Stromal cell of bone marrow (primary cell): ENCODE results near the gene CAP1.
A peak's percentile ranks its signal among the peaks of the same experiment; 100 is the strongest.
"Not testable (repeated sequence)": the region's sequence is repeated elsewhere in the genome, so short reads cannot be mapped to it uniquely, and the experiment has no call there.

ENCODE experiments used
- DNase-seq: peaks from one replicate; pipeline ENCODE4 v3.0.0-alpha.2; 2012; ENCODE audit warnings: low read depth

Gene CAP1

DNA sequence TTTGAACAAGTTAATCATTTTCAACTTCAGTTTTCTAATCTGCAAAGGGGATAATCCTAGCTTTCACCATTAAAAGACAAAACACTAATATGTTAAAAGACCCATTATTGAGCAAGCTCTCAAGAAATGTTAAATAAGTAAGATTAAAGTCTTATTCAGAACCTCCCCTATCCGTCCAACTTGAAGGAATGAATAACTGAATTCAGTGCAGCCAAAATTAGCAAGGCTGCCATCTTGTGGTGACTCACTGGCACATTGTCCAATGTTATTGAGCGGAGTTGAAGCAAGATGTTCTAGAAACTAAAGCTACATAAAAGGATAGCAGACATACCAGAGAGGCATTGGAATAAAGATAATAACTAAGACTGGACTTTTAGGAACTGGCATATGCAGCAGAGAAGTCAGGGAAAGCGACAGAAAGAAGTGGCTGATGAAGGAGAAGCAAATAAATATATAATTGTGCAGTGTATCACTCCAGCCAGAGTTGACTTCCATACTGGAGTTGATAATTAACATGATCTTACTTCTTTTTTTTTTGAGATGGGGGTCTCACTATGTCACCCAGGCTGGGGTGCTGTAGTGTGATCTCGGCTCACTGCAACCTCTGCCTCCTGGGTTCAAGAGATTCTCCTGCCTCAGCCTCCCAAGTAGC is 8.2 kb upstream of the CAP1 start:
- DNase-seq, result peak; percentile 59

DNA sequence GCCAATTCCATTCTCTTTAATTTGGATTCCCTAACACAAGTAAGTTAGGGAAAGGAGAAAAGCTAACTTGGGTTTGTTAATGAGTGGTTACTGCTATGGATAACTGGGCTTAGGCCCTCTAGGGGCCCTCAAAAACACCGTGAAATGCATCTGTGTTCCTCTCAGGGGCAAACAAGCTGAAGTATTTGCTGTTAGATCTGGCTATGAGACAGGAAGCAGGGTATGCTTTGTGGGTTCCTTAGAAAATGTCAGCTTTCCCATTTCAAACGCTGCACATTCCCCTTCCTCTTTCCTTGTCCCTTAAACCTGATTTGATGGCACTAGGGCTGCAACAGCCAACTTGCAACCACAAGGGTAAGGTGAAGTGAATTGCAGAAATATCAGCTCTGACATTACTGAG is 5.7 kb upstream of the CAP1 start:
- DNase-seq, result no peak

DNA sequence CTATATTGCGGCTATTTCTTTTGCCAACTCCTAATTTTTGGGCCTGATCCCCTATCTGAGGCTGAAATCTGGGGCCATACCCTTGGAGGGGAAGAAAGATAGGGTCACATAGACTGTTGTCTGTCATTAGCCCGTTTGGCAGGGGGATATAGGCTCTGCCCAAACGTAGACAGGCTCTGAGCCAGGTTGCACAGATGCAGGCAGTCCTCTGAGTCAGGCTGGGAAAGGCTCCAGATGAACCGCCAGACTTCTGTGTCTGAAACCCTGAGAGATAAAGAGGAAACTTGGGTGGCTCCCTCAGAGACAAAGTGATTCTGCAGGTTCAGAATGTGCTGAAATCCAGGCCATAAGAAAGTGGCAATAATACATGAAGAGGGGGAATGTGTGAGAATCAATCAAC is 4.0 kb upstream of the CAP1 start:
- peak; percentile 62 for DNase-seq

DNA sequence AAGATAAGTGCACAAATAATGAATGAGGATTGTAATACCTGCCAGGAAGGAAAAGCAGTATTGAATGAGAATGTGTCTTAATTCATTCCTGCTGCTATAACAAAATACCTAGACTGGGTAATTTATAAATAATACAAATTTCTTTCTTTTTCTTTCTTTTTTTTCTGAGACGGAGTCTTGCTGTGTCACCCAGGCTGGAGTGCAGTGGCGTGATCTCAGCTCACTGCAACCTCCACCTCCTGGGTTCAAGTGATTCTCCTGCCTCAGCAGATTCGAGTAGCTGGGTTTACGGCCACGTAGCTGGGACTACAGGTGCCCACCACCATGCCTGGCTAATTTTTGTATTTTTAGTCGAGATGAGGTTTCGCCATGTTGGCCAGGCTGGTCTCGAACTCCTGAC is 3.3 kb upstream of the CAP1 start:
- DNase-seq, result not testable (repeated sequence)

DNA sequence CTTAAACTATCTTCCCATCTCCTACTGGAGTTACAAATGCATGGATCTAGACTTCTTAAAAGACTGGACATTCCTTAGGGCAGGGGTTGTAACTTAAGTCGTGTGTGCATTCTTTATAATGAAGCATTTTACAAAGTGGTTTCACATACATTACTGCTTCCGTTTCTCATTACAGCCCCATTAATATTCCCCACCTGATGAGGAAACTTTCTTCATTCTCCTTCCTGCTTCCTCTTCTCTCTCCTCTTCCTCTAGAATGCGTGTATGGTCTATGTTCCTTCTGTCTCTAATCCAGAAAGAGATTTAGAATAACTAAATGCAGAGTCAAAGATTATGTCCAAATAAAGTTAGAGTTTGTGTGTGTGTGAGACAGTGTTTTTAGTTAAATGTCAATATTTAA is 1.8 kb upstream of the CAP1 start:
- DNase-seq, result no peak

DNA sequence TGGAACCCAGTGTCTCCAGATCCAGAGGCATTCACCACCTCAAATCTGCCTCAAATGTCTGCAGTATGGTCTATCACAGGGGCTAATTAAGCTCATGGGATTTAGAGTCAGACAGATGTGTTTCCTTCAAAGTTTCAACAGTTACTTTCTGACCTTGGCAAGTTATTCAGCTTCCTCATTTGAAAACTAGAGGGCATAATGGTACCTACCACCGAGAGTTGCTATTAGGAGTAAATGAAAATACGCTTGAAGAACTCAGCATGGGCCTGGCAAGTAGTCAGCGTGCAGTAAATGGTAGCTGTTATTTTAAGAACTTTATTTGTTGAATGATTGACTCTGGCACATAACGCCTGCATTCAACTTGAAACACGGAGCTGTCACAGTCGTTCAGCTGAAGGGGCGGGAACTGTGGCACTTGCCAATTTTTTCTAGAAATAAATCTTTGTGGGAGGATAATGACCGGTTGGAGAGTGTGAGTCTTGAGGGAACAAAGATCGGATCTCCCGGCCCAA is 1.2 kb upstream of the CAP1 start:
- peak; percentile 31 for DNase-seq

DNA sequence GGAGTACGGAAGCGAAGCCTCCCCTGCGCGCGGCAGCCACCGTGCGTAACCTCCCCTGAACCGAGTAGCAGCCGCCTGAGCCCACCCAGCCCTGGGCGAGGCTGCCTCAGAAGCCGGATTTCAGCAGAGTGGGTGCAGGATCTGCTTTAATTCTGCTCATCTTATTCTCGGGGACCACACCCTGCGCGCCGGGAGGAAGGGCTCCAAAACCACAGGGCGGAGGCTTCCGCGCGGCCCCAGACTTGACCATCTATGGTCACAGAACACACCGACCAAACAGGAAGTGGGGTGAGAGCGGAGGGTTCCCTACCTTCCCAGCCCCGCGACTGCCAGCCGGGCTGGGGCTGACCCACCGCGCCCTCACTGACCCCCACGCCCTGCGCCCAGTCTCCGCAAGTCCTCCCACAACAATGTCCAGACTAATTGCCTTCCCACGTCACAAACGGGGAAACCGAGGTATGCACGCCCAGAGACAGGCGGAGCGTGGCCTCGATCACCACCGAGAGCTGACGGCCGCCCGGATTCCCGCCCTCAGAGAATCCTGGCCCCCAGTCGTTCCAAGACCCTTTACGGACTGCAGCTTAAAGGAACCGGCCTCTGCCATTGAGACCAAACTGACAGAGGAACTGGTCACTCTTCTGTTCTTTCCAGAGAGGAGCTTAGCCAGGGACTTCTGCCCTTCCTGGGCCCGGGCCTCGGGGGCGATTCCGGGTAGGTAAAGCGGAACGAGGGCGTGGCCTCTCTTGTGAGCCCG is 595 bp upstream of the CAP1 start:
- peak; percentile 72 for DNase-seq

DNA sequence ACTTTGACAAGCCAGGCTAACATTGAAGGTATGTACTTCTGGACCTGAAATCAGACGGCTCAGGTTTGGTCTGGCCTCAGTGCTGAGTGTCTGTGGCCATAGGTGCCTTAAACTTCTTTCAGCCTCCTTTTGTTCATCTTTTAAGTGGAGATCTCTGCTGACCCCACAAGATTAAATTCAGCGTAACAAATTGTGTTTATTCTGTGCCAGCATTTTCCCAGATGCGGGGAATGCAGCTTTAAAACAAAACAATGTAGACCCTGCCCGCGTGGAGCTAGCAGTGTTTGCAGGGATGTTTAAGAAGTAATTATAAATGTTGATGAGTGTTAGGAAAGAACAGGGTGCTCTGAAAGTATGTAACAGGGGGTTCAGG is 923 bp downstream of the CAP1 start:
- DNase-seq, result no peak

DNA sequence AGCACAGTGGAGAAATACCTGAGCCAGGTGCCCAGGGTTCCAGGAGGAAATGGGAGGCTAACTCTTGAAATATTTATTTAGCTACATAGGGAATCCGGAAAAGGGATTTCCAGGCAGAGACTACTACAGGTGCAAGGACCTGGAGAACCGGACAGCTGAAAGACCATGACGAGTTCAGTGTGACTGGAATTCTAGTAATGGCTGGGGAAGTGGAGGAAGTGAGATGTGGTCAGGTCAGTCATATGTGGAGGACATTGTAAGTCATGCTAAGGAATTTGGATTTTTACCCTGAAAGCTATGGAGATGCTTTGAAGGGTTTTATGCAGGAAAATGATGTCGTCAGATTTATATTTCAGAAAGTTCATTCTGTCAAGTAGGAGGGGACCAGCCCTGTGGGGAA is 1.8 kb downstream of the CAP1 start:
- DNase-seq, result no peak

DNA sequence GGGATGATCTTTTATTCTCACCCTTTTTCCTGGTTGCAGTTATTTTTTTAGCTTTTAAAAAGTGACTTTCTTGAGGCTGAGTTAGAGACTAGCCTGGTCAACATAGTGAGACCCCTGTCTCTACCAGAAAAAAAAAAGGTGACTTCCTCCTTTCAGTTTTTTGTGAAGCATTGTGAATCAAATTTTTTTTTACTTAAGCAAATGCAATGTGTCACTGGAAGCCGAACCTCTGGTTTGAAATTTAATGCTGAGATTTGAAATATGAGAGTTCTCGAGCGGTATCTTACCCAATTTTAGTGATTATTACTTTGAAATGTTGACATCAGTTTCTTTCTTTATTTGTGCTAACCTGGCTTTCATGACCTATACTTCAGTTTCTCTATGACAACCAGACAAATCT is 3.6 kb downstream of the CAP1 start:
- no peak for DNase-seq

DNA sequence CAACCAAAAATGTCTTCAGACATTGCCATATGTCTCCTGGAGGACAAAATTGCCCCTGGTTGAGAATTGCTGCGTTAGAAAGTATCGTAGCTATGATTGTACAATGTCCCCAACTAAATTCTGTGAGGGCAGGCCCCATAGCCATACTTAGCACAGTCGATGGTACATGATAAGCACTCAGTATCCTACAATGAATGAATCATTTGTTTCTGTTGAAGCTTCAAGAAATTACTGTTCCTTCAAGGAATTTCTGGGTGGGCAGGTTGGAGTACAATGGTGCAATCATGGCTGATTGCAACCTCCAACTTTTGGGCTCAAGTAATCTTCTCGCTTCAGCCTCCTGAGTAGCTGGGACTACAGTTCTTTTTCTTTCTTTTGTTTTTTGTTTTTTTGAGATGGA is 4.7 kb downstream of the CAP1 start:
- DNase-seq, result no peak

DNA sequence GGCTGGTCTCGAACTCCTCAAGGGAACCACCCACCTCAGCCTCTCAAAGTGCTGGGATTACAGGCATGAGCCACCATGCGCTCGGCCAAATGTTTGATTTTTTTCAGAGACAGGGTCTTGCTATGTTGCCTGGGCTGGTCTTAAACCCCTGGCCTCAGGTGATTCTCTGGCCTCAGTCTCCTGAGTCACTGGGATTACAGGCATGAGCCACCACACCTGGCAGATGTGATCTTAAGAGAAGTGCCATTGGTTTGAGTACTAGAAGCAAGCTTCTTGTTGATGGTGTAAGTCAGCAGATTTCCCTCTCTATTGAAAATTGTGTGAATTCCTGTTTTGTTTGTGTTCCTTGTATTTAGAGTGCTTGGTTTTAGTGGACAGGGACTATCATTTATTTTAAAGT is 5.2 kb downstream of the CAP1 start:
- no peak for DNase-seq

DNA sequence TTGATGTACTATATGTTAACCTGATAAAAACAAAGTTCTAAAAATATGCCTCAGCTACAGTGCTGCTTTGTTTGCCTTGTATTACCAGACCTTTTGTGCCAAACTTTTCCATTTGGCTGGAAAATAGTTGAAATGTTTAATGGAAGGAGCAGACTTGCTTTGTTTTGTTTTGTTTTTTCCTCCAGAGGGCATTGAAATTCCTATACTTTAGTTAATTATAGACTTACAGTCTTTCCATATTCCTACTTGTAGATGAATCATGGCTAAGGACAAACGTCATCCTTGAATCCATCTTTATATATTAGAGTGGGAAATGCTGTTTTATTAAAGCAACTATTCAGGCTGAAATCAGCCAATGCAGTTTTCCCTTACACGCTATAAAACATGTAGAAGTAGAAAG is 6.7 kb downstream of the CAP1 start:
- DNase-seq, result no peak

DNA sequence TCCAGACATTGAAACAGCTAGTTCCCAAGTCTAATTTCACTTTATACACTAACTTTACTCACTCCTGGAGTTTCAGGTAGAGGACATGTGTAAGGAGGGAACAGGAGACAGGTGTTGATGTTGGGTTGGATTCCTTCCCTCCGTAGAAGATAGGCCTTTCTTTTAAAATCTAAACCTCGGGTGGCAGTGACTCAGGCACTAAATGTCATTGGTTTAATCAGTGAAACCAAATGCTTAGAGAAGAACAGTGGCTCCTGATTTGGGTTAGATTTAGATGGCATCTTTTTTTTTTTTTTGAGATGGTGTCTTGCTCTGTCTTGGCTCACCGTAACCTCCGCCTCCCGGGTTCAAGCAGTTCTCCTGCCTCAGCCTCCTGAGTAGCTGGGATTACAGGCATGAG is 7.2 kb downstream of the CAP1 start:
- DNase-seq, result no peak

DNA sequence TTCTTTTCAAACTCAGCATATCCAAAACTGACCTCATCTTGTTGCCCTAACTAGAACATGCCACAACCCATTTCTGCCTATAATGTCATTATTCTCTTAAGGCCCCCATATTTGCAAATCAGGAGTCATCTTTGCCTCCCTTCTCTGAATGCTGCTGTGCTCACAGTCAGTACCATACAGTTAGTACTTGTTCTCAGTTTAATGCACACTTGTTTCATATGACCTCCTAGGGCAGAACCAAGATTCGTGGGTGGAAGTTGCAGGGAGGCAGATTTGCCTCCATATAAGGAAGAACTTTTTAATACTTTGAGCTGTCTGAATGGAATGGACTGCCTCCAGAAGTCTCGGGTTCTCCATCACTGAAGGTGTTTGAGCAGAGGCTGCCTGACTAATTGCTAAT is 9.2 kb downstream of the CAP1 start:
- no peak for DNase-seq

DNA sequence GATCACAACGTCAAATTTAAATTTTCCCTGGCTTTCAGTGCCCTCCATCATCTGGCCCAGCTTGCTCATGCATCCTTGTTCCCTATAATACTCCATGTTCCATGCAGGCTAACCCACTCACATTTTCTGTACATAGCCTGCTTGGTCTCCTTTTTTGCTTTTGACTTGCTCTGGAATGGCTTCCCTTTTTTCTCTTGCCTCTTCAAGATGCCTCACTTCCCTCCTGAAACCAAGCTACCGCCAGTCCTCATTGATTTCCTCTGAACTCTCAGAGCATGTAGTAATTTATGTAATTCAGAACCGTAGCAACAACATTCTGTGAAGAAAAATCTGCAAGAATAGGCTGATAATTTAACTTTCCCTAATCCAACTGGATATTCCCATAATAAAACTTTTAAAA is 10.3 kb downstream of the CAP1 start:
- no peak for DNase-seq

DNA sequence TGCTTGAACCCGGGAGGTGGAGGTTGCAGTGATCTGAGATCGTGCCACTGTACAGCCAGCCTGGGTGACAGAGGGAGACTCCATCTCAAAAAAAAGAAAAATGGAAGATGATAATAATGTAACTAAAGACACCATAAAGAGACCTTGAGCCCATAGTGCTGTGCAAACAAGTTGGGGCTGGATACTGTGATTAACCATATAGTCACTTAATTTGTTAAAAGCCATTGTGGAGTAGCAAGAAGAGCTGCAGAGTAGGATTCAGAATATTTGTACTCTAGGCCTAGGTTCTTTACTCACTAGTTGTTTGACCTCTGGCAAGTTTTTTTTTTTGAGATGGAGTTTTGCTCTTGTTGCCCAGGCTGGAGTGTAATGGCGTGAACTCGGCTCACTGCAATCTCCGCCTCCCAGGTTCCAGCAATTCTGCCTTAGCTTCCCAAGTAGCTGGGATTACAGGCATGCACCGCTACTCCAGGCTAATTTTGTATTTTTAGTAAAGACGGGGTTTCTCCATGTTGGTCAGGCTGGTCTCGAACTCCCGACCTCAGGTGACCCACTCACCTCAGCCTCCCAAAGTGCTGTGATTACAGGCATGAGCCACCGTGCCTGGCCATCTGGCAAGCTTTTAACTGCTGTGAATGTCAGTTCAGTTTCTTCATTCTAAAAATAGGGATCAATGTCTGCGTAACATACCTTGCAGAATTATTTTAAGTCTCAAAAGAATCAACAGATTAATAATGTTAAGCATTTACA is 12.8 kb downstream of the CAP1 start:
- no peak for DNase-seq

DNA sequence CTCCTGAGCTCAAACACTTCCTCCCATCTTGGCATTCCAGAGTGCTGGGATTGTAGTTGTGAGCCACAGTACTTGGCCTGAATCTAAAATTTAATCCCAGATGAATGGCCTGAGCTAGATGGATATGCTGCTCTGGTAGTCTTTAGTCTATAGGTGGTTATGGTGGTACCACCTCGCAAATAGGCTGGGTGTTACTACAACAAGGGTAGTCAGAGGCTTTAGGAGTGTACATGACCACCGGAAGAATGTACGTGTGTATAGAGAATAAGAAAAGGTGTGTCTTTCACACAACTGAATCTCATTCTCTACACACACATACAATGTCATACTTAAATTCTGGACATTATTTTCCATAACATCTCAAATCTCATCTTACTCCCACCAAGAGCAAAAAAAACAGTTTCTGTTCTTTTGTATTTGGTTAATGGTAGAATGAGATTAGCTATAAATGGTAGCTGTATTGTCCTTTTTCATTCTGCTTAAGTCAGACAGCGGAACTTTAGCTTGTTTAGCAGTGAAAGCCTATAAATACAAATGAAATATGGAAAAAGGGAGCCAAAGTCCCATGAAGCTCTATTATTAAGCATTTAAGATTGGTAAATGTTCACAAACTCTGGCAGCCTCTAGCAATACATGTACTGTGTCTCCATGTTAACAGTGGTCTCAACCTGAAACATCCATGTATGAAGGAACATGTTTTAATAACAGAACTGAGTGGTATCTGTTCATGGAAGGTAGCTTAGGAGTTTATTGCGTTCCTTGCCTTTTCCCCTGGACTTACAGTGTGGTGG is 16.2 kb downstream of the CAP1 start:
- DNase-seq, result no peak

DNA sequence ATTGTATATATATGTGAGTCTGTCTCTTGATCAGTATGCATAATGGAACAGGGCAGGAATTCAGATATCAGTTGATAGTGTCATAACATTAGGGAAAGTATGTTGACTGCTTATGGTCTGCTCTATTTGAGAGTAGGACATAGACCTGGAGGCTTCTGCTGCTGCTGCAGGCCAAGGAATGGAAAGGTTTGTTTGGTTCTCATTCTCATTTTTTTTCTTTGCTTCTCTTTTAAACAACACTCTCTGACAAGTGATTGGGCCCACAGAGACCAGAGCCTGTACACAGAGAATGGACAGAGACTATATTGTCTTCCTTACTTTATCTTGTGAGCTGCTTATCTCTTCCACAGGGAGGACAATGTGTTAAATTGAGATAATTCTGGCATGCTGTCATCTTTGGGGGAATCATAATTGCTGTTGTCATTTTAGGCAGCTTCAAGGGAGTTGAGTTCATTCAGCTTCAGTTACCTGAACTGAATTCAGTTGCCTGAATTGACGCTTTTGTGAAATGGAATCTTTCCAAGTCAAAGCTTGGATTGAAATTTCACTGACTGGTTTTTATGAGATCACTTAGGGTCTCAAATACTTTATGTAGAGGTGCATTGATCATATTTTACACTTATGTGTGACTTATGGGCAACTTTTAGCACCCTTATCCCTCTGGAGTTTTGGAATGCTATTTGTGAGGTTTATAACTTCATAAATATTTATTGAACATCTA is 16.9 kb downstream of the CAP1 start:
- DNase-seq, result no peak

DNA sequence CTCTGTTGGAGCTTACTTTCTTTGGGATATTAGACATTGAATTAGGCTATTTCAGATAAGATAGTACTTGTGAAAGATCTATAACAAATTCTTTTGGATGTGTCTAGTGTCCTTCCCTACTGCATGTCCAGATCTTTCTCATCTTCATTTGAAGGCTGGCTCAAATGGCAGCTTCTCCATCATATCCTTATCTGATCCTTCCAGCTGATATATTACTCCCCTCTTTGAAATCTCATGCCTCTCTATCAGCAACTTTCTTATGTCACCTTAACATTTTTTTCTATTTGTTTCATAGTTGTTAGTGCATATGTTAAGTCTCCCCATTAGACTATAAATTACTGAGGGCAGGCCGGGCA is 17.5 kb downstream of the CAP1 start:
- DNase-seq, result no peak

DNA sequence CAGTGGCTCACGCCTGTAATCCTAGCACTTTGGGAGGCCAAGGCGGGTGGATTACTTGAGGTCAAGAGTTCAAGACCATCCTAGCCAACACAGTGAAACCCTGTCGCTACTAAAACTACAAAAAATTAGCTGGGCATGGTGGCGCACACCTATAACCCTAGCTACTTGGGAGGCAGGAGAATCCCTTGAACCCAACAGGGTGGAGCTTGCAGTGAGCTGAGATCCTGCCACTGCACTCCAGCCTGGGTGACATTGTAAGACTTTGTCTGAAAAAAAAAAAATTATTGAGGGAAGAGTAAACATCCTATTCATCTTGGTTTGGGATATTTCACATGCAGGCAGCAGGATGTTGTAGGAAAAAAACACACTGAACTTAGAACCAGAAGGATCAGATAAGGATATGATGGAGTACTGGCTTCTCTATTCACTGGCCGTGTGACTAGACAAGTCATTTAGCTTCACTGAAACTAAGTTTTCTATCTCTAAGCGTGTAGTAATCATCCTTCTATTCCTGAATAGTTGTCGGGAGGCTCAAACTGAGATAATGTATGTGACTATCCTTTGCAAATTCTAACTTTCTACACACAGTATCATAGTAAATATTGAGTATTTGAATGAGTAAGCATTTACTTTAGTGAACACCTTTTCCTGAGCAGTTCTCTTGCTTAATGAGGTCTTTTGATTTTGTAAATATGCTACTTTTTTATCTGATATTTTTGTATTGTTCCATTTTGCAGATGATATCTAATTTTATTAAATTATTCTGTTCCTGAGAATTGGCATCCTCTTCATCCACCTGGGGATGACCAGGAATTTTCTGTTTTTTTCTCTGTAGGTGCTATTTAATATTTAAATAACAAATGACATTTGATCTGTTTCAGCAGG is 18.2 kb downstream of the CAP1 start:
- DNase-seq, result no peak
